ENCODE measurements around the gene PCF11. TPM values are rescaled to one million over a fixed set of nuclear protein-coding genes. Genes with fewer than 3 reads are reported as not detected.
"Not testable (repeated sequence)": the region's sequence is repeated elsewhere in the genome, so short reads cannot be mapped to it uniquely, and the experiment has no call there.

The PCF11 gene
- total and polyA plus RNA-seq, 7 donors, result 12.7 to 78.2 (median 62.0) TPM

DNA sequence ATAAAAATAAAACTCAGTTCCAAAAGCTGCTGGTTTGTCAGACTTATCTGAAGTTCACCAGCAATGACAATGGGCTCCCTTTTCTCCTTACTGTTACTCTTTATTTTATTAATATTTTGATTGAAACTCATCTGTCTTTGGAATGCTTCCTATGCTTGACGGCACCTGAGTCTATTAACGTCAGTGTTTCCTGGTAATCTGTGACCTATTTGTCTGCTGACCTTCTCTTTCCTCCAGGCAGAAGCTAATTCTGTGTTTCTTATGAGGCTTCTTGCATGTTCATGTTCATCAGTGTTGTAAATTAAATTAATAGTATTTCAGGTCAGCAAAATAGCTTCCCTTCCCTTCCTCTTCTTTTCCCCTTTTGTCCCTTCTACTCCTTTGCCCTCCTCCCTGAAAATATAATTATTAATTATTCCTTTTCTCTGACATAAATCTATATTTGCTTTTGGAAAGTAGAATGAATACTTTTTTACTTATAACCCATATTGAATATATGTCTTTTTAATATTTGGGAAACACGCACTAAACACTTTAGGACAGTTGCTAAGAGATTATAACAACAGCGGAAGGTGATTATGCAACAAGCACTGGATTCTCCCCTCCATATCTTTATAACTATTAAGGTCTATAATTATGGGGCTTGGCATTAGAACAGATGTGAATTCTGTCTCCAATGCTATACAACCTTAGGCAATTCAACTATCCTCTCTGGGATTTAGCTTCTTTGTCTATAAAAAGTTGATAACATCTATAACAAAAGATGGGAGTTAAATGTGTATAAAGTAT is 32.1 kb upstream of the PCF11 start:
- H3K9me3 ChIP-seq, result no peaks in the 10 kb centered on the region
- WGBS, 2 donors, result 57 to 75% methylated on average over 4 of the region's 4 CpGs
- no peak overlapping the region for H3K4me3 ChIP-seq
- H3K27ac ChIP-seq, result no peak overlapping the region
- H3K4me1 ChIP-seq, result no peaks in the 10 kb centered on the region
- no peaks in the 10 kb centered on the region for H3K36me3 ChIP-seq
- DNase-seq, result no peak
- no peaks in the 10 kb centered on the region for H3K27me3 ChIP-seq
- TF ChIP-seq POLR2AphosphoS5 (IDR thresholded peaks at IDR 0.05) (no peak), POLR2A (IDR thresholded peaks at IDR 0.05) (no peak), EP300 (IDR thresholded peaks at IDR 0.05) (no peak)
- TF ChIP-seq, protein P1, sequence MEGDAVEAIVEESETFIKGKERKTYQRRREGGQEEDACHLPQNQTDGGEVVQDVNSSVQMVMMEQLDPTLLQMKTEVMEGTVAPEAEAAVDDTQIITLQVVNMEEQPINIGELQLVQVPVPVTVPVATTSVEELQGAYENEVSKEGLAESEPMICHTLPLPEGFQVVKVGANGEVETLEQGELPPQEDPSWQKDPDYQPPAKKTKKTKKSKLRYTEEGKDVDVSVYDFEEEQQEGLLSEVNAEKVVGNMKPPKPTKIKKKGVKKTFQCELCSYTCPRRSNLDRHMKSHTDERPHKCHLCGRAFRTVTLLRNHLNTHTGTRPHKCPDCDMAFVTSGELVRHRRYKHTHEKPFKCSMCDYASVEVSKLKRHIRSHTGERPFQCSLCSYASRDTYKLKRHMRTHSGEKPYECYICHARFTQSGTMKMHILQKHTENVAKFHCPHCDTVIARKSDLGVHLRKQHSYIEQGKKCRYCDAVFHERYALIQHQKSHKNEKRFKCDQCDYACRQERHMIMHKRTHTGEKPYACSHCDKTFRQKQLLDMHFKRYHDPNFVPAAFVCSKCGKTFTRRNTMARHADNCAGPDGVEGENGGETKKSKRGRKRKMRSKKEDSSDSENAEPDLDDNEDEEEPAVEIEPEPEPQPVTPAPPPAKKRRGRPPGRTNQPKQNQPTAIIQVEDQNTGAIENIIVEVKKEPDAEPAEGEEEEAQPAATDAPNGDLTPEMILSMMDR (IDR thresholded peaks at IDR 0.05), result no peak
- intact Hi-C loops (cut with DNase I), result no loop called here

DNA sequence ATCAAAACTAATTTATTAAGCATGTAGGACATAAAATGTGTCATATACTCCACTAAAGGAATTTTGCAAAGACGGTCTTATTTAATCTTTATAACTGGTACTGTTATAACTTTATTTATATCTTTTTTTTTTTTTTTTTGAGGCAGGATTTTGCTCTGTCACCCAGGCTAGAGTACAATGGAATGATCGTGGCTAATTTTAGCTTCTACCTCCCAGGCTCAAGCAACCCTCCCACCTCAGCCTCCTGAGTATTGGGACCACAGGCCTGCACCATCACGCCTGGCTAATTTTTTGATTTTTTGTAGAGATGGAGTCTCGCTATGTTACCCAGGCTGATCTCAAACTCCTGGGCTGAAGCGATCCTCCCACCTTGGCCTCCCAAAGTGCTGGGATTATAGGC is 31.4 kb upstream of the PCF11 start:
- Histone ChIP-seq H3K27ac (no peak overlapping the region), H3K4me3 (no peak overlapping the region), H3K4me1 (no peaks in the 10 kb centered on the region), H3K36me3 (no peaks in the 10 kb centered on the region), H3K27me3 (no peaks in the 10 kb centered on the region), H3K9me3 (no peaks in the 10 kb centered on the region)
- TF ChIP-seq EP300 (IDR thresholded peaks at IDR 0.05) (no peak), POLR2AphosphoS5 (IDR thresholded peaks at IDR 0.05) (no peak), POLR2A (IDR thresholded peaks at IDR 0.05) (no peak)
- TF ChIP-seq, protein P1 (IDR thresholded peaks at IDR 0.05), result no peak
- WGBS, 2 donors, result 93% methylated on average over 5 of the region's 5 CpGs
- intact Hi-C loops (cut with DNase I), result no loop called here
- DNase-seq, result no peak

DNA sequence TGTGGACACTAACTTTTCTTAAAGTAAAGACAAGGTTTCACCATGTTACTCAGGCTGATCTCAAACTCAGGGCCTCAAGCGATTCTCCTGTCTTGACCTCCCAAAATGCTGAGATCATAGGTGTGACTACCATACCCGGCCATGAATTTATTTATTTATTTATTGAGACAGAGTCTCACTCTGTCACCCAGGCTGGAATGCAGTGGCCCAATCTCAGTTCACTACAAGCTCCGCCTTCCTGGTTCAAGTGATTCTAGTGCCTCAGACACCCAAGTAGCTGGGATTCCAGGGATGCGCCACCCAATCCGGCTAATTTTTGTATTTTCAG is 29.7 kb upstream of the PCF11 start:
- Histone ChIP-seq H3K36me3 (no peaks in the 10 kb centered on the region), H3K4me1 (no peaks in the 10 kb centered on the region), H3K27me3 (no peaks in the 10 kb centered on the region), H3K27ac (no peak overlapping the region), H3K4me3 (no peak overlapping the region), H3K9me3 (no peaks in the 10 kb centered on the region)
- WGBS, 2 donors, result 93 to 96% methylated on average over 5 of the region's 5 CpGs
- TF ChIP-seq, protein P1 (IDR thresholded peaks at IDR 0.05), result no peak
- TF ChIP-seq POLR2AphosphoS5 (IDR thresholded peaks at IDR 0.05) (no peak), EP300 (IDR thresholded peaks at IDR 0.05) (no peak)
- intact Hi-C loops (cut with DNase I), result no loop called here
- DNase-seq, result no peak

DNA sequence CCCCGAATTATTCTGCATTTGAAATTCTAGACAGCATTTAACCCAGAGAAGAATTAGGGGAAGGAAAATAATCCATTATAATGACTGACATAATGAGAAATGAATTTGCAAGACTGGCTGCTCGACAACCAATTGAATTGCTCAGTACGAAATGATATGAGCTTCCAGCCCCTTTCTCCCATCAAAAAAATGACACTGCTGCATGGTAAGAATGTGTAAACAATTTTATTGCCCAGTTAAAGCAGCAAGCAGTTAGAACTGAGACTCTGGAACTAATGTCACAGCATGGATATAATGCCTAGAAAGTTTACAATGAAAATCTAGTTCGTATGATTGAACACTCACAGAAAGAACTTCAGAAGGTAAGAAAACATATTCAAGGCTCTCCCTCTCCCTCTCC is 24.7 kb upstream of the PCF11 start:
- H3K36me3 ChIP-seq, result no peaks in the 10 kb centered on the region
- no peak for DNase-seq
- no peak overlapping the region for H3K27ac ChIP-seq
- H3K4me3 ChIP-seq, result no peak overlapping the region
- H3K27me3 ChIP-seq, result no peaks in the 10 kb centered on the region
- H3K9me3 ChIP-seq, result no peaks in the 10 kb centered on the region
- TF ChIP-seq POLR2A (IDR thresholded peaks at IDR 0.05), result no peak
- TF ChIP-seq EP300 (IDR thresholded peaks at IDR 0.05), result no peak
- TF ChIP-seq, protein P1 (IDR thresholded peaks at IDR 0.05), result no peak
- no peak for TF ChIP-seq POLR2AphosphoS5 (IDR thresholded peaks at IDR 0.05)
- H3K4me1 ChIP-seq, result no peaks in the 10 kb centered on the region
- WGBS, 2 donors, result 64 to 69% methylated on average over 4 of the region's 4 CpGs
- intact Hi-C loops (cut with DNase I), result no loop called here

DNA sequence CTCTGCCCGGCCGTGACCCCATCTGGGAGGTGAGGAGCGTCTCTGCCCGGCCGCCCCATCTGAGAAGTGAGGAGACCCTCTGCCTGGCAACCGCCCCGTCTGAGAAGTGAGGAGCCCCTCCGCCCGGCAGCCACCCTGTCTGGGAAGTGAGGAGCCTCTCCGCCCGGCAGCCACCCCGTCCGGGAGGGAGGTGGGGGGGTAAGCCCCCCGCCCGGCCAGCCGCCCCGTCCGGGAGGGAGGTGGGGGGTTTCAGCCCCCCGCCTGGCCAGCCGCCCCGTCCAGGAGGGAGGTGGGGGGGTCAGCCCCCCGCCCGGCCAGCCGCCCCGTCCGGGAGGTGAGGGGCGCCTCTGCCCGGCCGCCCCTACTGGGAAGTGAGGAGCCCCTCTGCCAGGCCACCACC is 23.7 kb upstream of the PCF11 start:
- H3K27ac ChIP-seq; H3K4me3 ChIP-seq; H3K36me3 ChIP-seq; DNase-seq; intact Hi-C loops (cut with DNase I); H3K9me3 ChIP-seq; H3K4me1 ChIP-seq; H3K27me3 ChIP-seq: not testable (repeated sequence)
- 94 to 95% methylated on average over 20 to 21 of the region's 29 CpGs for WGBS, 2 donors

Measured in sigmoid colon (tissue), 7 donors.